HEK293 (cell line): ENCODE measurements around the gene ALOX15.

ENCODE experiments used
- CTCF ChIA-PET: fragments of 350-600 bp; formaldehyde crosslinking; extraction: SDS; loops from one replicate; lab custom pipeline; 2021; ENCODE audit warnings: antibody characterized with exemption; lab: Yijun Ruan, JAX
- POLR2A ChIA-PET: fragments of 300-600 bp; formaldehyde crosslinking; extraction: SDS; loops from one replicate; lab custom pipeline; 2020; ENCODE audit warnings: antibody characterized with exemption, inconsistent platforms; lab: Yijun Ruan, JAX
- H3K27ac ChIP-seq: fragments of 200-500 bp; sonication (Bioruptor generic); 2 replicates; pipeline ENCODE4 v1.5.1; 2014; ENCODE audit warnings: low read depth, low read length, control low read depth, inconsistent platforms; ENCODE audit errors: extremely low read depth
- H3K36me3 ChIP-seq, 2 experiments: fragments of 200-500 bp in 1 of 2; sonication (Bioruptor generic) in 1 of 2; 1 replicate in 1 of 2; 2 replicates in 1 of 2; pipeline ENCODE4 v1.5.1; 2014 to 2017; ENCODE audit warnings: inconsistent platforms in 2 of 2, low read length in 2 of 2; ENCODE audit not compliant: control insufficient read depth in 2 of 2, insufficient read depth in 1 of 2
- H3K4me1 ChIP-seq: fragments of 200-500 bp; sonication (Bioruptor generic); 2 replicates; pipeline ENCODE4 v1.5.1; 2014; ENCODE audit warnings: mild to moderate bottlenecking, low read length, inconsistent platforms; ENCODE audit not compliant: control insufficient read depth, insufficient read depth
- H3K4me3 ChIP-seq: 2 replicates; pipeline ENCODE4 v1.5.1; 2011; ENCODE audit warnings: low read depth, mild to moderate bottlenecking, control low read depth, low read length, moderate library complexity
- H3K9me3 ChIP-seq: fragments of 200-500 bp; sonication (Bioruptor generic); 2 replicates; pipeline ENCODE4 v1.5.1; 2014; ENCODE audit warnings: low read depth, low read length, inconsistent platforms; ENCODE audit not compliant: control insufficient read depth, insufficient read depth
- GLI4 ChIP-seq: fragments of 450-650 bp; formaldehyde crosslinking; IDR thresholded peaks from 2 replicates; pipeline ENCODE4 v1.5.1; 2016; ENCODE audit warnings: missing biosample characterization, missing genetic modification characterization
- KLF9 ChIP-seq: fragments of 450-650 bp; formaldehyde crosslinking; IDR thresholded peaks from 2 replicates; pipeline ENCODE4 v1.5.1; 2016; ENCODE audit warnings: missing biosample characterization, missing genetic modification characterization, low read depth
- YY2 ChIP-seq: fragments of 450-650 bp; formaldehyde crosslinking; IDR thresholded peaks from 2 replicates; pipeline ENCODE4 v1.5.1; 2016; ENCODE audit warnings: missing biosample characterization, missing genetic modification characterization
- ZNF132 ChIP-seq: fragments of 450-650 bp; formaldehyde crosslinking; IDR thresholded peaks from 2 replicates; pipeline ENCODE4 v1.5.1; 2017; ENCODE audit warnings: missing biosample characterization, missing genetic modification characterization, borderline replicate concordance
- ZNF2 ChIP-seq: fragments of 450-650 bp; formaldehyde crosslinking; IDR thresholded peaks from 2 replicates; pipeline ENCODE4 v1.5.1; 2016; ENCODE audit warnings: missing biosample characterization, missing genetic modification characterization
- ZNF266 ChIP-seq: fragments of 450-650 bp; formaldehyde crosslinking; IDR thresholded peaks from 2 replicates; pipeline ENCODE4 v1.5.1; 2016; ENCODE audit warnings: missing biosample characterization, missing genetic modification characterization, low read depth
- ZNF335 ChIP-seq: fragments of 450-650 bp; formaldehyde crosslinking; conservative IDR thresholded peaks from 2 replicates; pipeline ENCODE4 v1.5.1; 2016; ENCODE audit warnings: missing biosample characterization, missing genetic modification characterization
- ZNF521 ChIP-seq: fragments of 450-650 bp; formaldehyde crosslinking; IDR thresholded peaks from 2 replicates; pipeline ENCODE4 v1.5.1; 2017; ENCODE audit warnings: missing biosample characterization, mild to moderate bottlenecking, missing genetic modification characterization
- ZNF596 ChIP-seq: fragments of 450-650 bp; IDR thresholded peaks from 2 replicates; pipeline ENCODE4 v1.5.0; 2018; ENCODE audit warnings: missing biosample characterization, mild to moderate bottlenecking, missing genetic modification characterization, moderate library complexity
- TF ChIP-seq, protein P1 (sequence below): fragments of 450-650 bp; formaldehyde crosslinking; IDR thresholded peaks from 2 replicates; pipeline ENCODE4 v1.5.1; 2016; ENCODE audit warnings: missing biosample characterization, missing genetic modification characterization
- TF ChIP-seq, protein P2 (sequence below): fragments of 450-650 bp; formaldehyde crosslinking; conservative IDR thresholded peaks from 2 replicates; pipeline ENCODE4 v1.5.1; 2016; ENCODE audit warnings: low read depth, missing biosample characterization, missing genetic modification characterization
- TF ChIP-seq, protein P3 (sequence below): fragments of 450-650 bp; formaldehyde crosslinking; IDR thresholded peaks from 2 replicates; pipeline ENCODE4 v1.5.1; 2016; ENCODE audit warnings: missing biosample characterization, missing genetic modification characterization
- TF ChIP-seq, protein P4 (sequence below): fragments of 450-650 bp; formaldehyde crosslinking; optimal IDR thresholded peaks from 2 replicates; pipeline ENCODE3; 2016; ENCODE audit warnings: missing biosample characterization, mild to moderate bottlenecking, missing genetic modification characterization

Gene ALOX15

DNA sequence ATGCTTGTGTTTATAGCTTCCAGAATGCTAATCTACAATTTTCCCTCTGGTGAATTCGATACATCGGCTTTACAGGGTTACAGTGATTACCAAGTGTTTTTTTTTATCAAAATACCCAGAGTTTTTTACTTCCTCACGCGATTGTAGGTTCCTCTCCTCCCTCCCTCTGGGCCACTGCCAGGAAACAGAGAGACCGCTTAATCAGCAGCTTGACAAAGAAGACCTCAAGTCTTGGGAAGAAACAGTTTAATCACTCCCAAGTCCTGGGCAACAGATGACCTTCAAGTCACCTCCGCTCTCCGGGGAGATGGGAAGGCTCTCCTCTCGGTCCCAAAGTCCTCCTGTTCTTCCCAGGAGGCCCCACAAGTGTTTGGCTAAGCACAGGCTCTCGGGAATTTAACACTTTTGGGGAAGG is 33.7 kb downstream of the ALOX15 start (continued):
- TF ChIP-seq, protein P1, sequence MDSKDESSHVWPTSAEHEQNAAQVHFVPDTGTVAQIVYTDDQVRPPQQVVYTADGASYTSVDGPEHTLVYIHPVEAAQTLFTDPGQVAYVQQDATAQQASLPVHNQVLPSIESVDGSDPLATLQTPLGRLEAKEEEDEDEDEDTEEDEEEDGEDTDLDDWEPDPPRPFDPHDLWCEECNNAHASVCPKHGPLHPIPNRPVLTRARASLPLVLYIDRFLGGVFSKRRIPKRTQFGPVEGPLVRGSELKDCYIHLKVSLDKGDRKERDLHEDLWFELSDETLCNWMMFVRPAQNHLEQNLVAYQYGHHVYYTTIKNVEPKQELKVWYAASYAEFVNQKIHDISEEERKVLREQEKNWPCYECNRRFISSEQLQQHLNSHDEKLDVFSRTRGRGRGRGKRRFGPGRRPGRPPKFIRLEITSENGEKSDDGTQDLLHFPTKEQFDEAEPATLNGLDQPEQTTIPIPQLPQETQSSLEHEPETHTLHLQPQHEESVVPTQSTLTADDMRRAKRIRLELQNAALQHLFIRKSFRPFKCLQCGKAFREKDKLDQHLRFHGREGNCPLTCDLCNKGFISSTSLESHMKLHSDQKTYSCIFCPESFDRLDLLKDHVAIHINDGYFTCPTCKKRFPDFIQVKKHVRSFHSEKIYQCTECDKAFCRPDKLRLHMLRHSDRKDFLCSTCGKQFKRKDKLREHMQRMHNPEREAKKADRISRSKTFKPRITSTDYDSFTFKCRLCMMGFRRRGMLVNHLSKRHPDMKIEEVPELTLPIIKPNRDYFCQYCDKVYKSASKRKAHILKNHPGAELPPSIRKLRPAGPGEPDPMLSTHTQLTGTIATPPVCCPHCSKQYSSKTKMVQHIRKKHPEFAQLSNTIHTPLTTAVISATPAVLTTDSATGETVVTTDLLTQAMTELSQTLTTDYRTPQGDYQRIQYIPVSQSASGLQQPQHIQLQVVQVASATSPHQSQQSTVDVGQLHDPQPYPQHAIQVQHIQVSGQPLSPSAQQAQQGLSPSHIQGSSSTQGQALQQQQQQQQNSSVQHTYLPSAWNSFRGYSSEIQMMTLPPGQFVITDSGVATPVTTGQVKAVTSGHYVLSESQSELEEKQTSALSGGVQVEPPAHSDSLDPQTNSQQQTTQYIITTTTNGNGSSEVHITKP (tag by site-specific recombination), result 0 out of 2 replicates have a peak, but pooled peaks have one; percentile 9
- TF ChIP-seq, protein P2, sequence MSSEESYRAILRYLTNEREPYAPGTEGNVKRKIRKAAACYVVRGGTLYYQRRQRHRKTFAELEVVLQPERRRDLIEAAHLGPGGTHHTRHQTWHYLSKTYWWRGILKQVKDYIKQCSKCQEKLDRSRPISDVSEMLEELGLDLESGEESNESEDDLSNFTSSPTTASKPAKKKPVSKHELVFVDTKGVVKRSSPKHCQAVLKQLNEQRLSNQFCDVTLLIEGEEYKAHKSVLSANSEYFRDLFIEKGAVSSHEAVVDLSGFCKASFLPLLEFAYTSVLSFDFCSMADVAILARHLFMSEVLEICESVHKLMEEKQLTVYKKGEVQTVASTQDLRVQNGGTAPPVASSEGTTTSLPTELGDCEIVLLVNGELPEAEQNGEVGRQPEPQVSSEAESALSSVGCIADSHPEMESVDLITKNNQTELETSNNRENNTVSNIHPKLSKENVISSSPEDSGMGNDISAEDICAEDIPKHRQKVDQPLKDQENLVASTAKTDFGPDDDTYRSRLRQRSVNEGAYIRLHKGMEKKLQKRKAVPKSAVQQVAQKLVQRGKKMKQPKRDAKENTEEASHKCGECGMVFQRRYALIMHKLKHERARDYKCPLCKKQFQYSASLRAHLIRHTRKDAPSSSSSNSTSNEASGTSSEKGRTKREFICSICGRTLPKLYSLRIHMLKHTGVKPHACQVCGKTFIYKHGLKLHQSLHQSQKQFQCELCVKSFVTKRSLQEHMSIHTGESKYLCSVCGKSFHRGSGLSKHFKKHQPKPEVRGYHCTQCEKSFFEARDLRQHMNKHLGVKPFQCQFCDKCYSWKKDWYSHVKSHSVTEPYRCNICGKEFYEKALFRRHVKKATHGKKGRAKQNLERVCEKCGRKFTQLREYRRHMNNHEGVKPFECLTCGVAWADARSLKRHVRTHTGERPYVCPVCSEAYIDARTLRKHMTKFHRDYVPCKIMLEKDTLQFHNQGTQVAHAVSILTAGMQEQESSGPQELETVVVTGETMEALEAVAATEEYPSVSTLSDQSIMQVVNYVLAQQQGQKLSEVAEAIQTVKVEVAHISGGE, result no peak
- TF ChIP-seq, protein P3, sequence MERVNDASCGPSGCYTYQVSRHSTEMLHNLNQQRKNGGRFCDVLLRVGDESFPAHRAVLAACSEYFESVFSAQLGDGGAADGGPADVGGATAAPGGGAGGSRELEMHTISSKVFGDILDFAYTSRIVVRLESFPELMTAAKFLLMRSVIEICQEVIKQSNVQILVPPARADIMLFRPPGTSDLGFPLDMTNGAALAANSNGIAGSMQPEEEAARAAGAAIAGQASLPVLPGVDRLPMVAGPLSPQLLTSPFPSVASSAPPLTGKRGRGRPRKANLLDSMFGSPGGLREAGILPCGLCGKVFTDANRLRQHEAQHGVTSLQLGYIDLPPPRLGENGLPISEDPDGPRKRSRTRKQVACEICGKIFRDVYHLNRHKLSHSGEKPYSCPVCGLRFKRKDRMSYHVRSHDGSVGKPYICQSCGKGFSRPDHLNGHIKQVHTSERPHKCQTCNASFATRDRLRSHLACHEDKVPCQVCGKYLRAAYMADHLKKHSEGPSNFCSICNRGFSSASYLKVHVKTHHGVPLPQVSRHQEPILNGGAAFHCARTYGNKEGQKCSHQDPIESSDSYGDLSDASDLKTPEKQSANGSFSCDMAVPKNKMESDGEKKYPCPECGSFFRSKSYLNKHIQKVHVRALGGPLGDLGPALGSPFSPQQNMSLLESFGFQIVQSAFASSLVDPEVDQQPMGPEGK (tag by site-specific recombination), result no peak
- TF ChIP-seq ZNF335 (peak; percentile 26; the same call in 1 of the 2 replicates), ZNF596 (no peak)

DNA sequence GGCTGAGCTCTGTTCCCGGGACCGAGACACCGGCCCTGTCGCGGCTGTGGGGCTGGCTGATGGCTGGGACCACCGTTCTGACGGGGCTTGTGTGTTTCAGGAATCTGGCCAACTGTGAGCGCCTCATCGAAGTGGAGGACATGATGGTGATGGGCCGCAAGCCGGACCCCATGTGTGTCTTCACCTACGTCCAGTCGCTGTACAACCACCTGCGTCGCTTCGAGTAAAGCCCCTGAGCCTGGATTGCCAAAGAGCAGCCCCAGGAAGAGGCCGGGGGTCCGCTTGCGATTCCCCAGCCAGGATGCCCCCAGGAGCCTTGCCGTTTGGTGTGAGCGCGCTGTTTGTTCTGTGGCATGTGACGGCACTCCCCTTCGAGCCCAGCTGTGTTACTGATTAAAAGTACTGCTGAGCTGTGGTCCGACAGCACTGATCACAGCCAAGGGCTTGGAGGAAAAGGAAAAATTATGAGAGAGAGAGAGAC is 34.2 kb downstream of the ALOX15 start:
- Histone ChIP-seq H3K27ac (peak overlapping the region; percentile 57), H3K4me3 (no peak overlapping the region), H3K9me3 (no peaks in the 10 kb centered on the region), H3K4me1 (peaks cover 24% of the 10 kb centered on the region), H3K36me3 (no peaks in the 10 kb centered on the region)
- CTCF ChIA-PET, result interaction anchor here (0.6 to 5.7 kb wide), 8 partner anchors 8 to 269 kb away, joined by 3 to 34 read pairs (median 4); partner anchors contain the start of gene SMTNL2
- TF ChIP-seq YY2 (tag by site-specific recombination), result no peak
- no peak for TF ChIP-seq KLF9 (tag by site-specific recombination)
- TF ChIP-seq ZNF2, result no peak
- TF ChIP-seq, protein P4, sequence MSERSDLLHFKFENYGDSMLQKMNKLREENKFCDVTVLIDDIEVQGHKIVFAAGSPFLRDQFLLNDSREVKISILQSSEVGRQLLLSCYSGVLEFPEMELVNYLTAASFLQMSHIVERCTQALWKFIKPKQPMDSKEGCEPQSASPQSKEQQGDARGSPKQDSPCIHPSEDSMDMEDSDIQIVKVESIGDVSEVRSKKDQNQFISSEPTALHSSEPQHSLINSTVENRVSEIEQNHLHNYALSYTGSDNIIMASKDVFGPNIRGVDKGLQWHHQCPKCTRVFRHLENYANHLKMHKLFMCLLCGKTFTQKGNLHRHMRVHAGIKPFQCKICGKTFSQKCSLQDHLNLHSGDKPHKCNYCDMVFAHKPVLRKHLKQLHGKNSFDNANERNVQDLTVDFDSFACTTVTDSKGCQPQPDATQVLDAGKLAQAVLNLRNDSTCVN (tag by site-specific recombination), result no peak
- no peak for TF ChIP-seq GLI4
- TF ChIP-seq ZNF266 (tag by site-specific recombination), result no peak
- TF ChIP-seq ZNF132 (tag by site-specific recombination), result no peak
- no peak for TF ChIP-seq ZNF521
- POLR2A ChIA-PET, result interaction anchor here (0.7 kb wide), 1 partner anchor 20 kb away, joined by 3 read pairs; no protein-coding TSS in a partner anchor
